ES-I3 (cell line): ENCODE results near the gene CD276.
"Not testable (repeated sequence)": the region's sequence is repeated elsewhere in the genome, so short reads cannot be mapped to it uniquely, and the experiment has no call there.

Experiments used
- H3K36me3 ChIP-seq: 2 replicates; pipeline ENCODE4 v1.6.1; 2013; ENCODE audit warnings: mild to moderate bottlenecking, low read length, control low read depth, moderate library complexity; ENCODE audit not compliant: insufficient read depth
- H3K4me1 ChIP-seq: 2 replicates; pipeline ENCODE4 v1.6.1; 2013; ENCODE audit warnings: mild to moderate bottlenecking, control low read depth, low read length; ENCODE audit not compliant: insufficient read depth
- H3K9ac ChIP-seq: 2 replicates; pipeline ENCODE4 v1.6.1; 2013; ENCODE audit warnings: low read depth, mild to moderate bottlenecking, low read length, moderate library complexity
- H3K9me3 ChIP-seq: 2 replicates; pipeline ENCODE4 v1.6.1; 2013; ENCODE audit warnings: mild to moderate bottlenecking, low read length, moderate library complexity; ENCODE audit not compliant: control insufficient read depth, insufficient read depth

The CD276 gene

DNA sequence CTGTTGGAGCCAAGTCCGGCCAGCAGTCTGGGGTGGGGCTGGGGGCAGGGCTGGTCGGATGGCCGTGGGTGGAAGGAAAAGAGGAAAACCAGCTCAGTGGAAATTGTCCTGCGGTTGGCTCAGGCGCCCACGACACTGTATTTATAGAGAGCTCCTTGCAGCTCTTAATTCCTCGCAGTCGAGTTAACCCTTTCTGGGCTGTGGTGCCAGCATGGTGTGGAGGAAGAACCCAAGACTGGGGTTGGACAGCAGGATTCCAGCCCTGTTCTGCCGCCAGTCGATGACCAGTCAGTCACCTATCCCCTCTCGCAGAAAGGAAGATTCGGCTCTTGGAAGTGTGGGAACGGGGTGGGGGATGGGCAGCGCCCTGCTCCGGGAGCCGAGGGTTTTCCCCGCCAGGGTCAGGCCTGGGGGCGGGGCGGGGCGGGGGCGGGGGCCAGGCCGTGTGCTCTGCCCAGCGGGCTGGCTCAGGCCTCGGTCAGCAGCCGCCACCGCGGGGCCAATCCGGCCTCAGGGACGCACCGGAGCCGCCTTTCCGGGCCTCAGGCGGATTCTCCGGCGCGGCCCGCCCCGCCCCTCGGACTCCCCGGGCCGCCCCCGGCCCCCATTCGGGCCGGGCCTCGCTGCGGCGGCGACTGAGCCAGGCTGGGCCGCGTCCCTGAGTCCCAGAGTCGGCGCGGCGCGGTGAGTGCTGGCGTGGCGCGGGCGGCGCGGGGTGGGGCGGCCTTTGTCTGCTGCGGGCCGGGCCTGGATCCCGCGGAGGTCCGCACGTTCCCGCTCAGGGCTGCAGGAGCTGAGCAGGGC, at the start of gene CD276:
Gene CD276 (plus strand): TSS at position 607 of the 804 bp plus-strand sequence. CDS start 15,257 bp downstream, outside the sequence.
- H3K36me3 ChIP-seq, result no peaks in the 10 kb centered on the region
- H3K9ac ChIP-seq, result peak within 1 kb of the TSS; percentile 79
- H3K4me1 ChIP-seq, result peaks cover 46% of the 10 kb centered on the region
- no peaks in the 10 kb centered on the region for H3K9me3 ChIP-seq

DNA sequence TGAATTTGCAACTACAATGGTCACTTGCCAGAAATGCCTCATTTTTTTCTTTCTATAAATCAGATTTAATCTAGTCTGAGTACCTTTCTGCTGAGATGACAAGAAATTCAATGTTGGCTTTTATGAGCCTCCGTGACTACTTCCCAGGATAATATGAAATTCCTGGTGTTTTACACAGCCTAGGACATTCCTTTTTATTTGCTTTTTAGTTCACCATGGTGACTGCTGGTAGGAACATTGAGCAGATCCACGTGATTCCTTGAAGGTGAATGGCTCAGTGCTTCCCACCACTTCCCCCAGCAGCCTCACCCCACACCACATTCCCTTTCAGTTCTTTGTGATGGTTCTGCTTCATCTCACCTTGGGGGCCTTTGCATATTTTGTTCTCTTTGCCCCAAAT, 46.7 kb upstream of the CD276 start:
- Histone ChIP-seq H3K4me1 (peaks cover 5% of the 10 kb centered on the region; the same call in 1 of the 2 replicates), H3K9me3 (peaks cover 4% of the 10 kb centered on the region; the same call in 1 of the 2 replicates), H3K36me3 (no peaks in the 10 kb centered on the region), H3K9ac (no peak overlapping the region)

DNA sequence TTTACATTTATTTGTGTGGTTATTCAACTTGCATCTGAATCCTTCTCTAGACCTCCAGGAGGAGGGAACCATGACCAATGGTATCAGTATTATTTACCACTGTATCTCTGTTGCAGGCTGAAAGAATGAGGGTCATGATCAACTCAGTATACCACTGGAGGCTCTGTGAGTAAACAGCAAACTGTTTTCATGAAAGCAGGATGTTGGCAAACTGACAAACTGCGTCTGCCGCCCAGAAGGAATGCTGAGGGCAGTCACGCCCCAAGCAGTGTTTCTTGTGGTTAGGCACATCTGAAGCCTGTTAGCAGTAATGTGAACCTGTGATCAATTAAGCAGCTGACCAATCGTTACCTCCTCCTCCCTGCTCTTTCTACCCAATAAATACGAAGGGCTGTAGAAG, 44.7 kb upstream of the CD276 start:
- H3K36me3 ChIP-seq, H3K4me1 ChIP-seq, H3K9ac ChIP-seq, H3K9me3 ChIP-seq: not testable (repeated sequence)

DNA sequence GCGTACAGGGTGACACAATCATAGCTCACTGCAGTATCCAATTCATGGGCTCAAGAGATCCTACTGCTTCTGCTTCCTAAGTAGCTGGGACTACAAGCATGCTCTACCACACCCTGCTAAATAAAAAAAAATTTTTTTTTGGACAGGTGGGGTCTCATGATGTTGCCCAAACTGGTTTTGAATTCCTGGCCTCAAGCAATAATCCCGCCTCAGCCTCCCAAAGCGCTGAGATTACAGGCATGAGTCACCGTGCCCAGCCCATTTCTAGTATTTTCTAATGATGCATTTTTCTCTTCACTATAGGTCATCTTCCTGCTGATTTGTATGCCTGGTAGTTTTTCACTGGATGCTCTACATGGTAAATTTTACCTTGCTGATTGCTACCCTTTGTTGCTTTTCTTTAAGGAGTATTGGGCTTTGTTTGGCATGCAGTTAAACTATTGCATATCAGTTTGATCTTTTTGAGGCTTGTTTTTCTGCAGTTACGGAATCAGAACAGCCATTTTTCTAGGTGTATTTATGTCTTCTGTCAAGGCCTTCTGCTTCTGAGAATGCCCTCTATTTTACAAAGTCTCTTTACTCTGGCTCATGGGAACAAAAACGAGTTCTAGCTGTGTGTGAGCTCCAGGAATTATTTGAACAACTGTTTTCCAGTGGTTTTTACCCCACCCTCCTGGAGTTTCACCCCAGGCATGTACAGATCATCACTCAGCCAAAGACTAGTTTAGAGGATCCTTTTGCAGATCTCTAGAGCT, 36.7 kb upstream of the CD276 start:
- H3K9me3 ChIP-seq, result no peaks in the 10 kb centered on the region
- H3K4me1 ChIP-seq, result peaks cover 9% of the 10 kb centered on the region; the same call in 1 of the 2 replicates
- H3K9ac ChIP-seq, result no peak overlapping the region
- H3K36me3 ChIP-seq, result no peaks in the 10 kb centered on the region

DNA sequence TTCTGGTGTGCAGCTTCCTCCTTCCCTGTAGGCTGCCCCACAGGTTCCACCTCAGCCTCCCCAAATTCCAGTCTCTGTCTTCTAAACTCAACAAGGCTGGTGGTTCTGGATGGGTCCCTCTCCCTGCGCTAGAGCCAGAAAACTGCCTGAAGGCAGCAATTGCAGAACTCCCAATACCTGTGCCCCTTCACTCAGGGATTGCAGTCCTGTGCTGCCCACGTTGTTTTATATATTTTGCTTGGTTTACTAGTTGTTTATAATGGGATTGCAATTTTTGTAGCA, 36.2 kb upstream of the CD276 start:
- Histone ChIP-seq H3K36me3 (no peaks in the 10 kb centered on the region), H3K9me3 (no peaks in the 10 kb centered on the region), H3K4me1 (peaks cover 9% of the 10 kb centered on the region; the same call in 1 of the 2 replicates), H3K9ac (no peak overlapping the region)

DNA sequence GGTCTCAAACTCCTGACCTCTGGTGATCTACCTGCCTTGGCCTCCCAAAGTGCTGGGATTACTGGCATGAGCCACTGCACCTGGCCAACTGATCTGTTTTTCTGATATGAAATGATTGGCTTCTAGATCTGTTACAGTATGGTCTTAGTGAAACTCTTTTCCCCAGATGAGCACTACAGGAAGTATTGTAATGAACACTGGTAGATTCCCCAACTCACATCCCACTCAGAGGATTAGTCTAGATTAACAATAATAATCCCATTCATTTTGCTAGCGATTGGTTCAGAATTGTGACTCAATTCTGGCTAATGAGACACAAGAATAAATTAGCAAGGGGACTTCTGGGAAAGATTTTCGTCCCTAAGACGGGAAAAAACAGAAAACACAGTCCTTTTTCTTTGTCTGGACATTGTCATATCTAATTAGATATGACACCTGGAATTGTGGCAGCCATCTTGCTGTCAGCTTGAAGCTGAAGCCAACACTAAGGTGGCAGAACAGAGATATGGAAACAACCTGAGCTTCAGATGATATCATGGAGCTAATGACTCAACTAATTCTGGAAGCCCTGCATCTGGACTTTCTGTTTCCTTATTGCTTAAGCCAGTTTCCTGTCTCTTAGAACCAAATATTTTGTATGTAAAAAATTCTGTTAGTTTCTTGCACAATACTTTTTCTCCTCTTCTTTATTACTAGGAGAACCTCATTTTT, 33.6 kb upstream of the CD276 start:
- no peaks in the 10 kb centered on the region for H3K9me3 ChIP-seq
- no peaks in the 10 kb centered on the region for H3K36me3 ChIP-seq
- H3K9ac ChIP-seq, result no peak overlapping the region

DNA sequence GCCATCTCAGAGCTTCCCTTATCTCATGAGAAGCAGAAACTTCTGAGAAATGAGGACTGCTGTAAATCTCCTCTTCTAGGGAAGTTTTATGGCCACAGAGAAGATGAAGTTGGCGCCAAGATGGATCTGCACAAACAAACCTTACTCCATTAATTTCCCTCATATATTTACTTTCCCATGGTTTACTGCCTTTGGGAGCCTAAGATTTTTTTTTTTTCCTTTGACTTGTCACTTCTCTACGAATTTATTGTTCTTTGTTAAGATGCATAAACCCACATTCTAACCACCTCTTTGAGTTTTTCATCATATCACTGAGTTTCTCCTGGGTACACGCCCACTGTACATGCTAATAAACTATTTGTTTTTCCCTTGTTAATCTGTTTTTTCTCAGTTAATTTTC, 29.5 kb upstream of the CD276 start:
- Histone ChIP-seq H3K36me3 (no peaks in the 10 kb centered on the region), H3K4me1 (no peaks in the 10 kb centered on the region), H3K9me3 (no peaks in the 10 kb centered on the region), H3K9ac (no peak overlapping the region)

More for the DNA sequence above, 33.6 kb upstream of the CD276 start:
- H3K4me1 ChIP-seq, result peaks cover 9% of the 10 kb centered on the region; the same call in 1 of the 2 replicates

DNA sequence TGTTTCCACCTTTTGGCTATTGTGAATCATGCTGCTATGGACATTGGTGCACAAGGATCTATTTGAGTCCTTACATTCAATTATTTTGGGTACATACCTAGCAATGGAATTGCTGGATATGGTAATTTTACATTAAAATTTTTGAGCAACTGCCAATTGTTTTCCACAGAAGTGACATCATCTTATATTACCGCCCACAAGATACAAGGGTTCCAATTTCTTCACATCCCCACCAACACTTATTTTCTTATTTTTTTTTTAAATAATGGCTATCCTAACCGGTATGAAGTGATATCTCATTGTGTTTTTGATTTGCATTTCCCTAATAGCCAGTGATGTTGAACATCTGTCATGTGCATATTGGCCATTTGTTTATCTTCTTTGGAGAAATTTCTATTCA, 28.5 kb upstream of the CD276 start:
- Histone ChIP-seq H3K9ac (no peak overlapping the region), H3K4me1 (no peaks in the 10 kb centered on the region), H3K9me3 (no peaks in the 10 kb centered on the region), H3K36me3 (no peaks in the 10 kb centered on the region)

DNA sequence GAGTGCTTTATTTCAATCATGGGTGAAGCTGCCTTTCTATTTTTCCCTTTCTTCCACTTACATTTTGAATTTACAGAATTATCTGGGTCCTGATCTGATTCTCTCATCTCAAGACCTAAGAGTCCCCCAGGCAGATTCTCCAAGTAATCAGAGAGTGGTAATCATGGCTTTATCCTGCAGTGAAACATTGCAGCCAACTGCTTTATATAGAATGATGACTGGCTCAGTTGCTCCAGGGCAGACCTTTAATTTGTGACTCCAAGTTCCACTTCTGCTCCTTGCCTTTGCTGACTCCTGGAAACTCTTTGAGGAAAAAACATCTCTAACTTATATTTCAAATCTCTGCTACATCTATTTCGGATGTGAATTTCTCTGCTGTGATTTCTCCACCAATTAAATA, 25.5 kb upstream of the CD276 start:
- H3K36me3 ChIP-seq, result no peaks in the 10 kb centered on the region
- no peaks in the 10 kb centered on the region for H3K4me1 ChIP-seq
- H3K9ac ChIP-seq, result no peak overlapping the region
- no peaks in the 10 kb centered on the region for H3K9me3 ChIP-seq

DNA sequence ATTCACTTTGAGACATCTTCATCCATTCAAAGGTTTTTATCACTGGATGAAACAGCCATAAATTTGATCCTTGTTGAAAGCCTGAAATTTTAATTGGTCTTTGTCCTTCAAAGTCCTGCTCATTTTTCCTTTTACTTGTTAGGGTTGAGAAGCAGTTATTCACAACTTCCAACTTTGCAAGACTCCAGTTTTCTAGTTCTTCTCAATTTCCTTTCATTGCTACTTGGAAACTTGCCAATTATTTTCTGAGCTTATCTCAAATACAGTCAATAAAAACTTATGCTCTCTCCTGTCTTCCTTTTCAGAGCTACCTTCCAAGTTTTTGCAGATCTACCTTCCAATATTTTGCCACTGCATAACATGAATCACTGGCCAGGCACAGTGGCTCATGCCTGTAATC, 23.7 kb upstream of the CD276 start:
- no peak overlapping the region for H3K9ac ChIP-seq
- no peaks in the 10 kb centered on the region for H3K36me3 ChIP-seq
- H3K9me3 ChIP-seq, result no peaks in the 10 kb centered on the region
- H3K4me1 ChIP-seq, result no peaks in the 10 kb centered on the region

DNA sequence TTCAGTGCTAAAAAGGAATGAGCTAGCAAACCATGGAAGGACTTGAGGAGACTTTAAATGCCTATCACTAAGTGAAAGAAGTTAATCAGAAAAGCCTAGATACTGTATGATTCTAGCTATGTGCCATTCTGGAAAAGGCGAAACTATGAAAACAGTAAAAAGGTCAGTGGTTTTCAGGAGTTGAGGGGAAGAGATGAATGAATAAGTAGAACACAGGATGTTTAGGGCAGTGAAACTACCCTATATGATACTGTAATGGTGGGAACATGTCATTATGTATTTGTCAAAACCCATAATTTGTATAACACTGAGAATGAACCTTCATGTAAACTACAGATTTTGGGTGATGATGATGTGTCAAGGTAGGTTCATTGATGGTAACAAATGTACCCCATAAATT, 9.6 kb upstream of the CD276 start:
- Histone ChIP-seq H3K9ac (no peak overlapping the region), H3K36me3 (no peaks in the 10 kb centered on the region), H3K9me3 (no peaks in the 10 kb centered on the region), H3K4me1 (peaks cover 8% of the 10 kb centered on the region)

DNA sequence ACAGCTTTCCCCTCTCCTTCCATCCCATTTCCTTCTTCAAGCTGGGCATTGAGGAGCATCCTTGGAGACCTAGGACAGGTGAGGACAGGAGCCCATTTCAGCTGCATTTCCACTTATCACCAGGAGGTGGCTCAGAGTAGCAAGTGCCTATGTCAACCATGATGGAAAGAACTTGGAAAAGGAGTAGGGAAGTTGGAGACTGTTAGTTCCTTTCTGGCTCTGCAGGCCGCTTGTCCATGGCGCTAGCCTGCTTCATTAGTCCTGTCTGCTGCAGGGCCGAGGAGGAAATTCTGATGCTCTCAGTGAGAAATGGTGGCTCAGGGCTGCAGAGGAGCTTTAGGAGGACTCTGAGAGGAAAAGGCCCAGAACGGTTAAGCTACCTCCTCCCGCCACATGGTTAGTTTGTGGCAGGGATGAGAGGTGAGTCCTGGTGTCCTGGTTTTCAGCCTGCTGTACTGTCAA, 7.0 kb upstream of the CD276 start:
- Histone ChIP-seq H3K9me3 (no peaks in the 10 kb centered on the region), H3K36me3 (no peaks in the 10 kb centered on the region), H3K4me1 (peaks cover 22% of the 10 kb centered on the region), H3K9ac (no peak overlapping the region)

DNA sequence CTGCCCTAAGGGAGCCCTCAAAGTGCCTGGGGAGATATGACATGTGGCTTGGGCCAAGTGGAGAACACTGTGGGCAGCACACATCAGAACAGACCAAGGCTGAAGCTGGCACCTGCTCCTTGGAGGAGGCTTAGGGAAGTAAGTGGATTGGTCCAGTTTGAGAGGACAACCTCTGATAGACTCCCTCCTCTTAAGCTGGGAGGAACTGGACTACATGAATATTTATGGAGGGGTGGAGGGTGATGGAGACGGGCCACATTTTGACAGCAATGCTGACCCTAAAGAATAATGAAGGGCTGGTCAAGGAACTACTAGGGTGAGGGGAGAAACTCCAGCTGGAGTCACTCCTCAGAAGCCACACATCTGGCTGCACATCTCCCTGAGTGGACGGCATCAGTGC, 6.5 kb upstream of the CD276 start:
- H3K36me3 ChIP-seq, result no peaks in the 10 kb centered on the region
- H3K4me1 ChIP-seq, result peaks cover 23% of the 10 kb centered on the region
- H3K9ac ChIP-seq, result no peak overlapping the region
- H3K9me3 ChIP-seq, result no peaks in the 10 kb centered on the region

DNA sequence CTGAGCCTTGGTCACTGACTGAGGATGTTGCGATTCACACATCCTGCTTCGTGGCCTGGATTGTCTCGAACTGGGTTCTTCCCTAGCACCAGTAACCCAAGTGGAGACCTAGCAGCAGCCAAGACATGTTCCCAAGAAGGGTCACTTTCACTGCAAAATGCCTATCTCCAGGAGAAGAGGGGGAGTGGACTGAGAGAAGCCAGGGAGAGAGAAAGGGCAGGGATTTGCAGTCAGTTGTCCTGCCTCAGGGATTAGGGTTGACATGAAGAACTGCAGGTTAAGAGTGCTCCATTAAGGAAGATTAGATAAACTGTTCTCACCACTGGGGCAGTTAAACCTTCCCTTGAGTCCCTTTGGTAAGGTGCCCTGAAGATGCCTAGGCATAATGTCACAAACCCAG, 5.7 kb upstream of the CD276 start:
- Histone ChIP-seq H3K9me3 (no peaks in the 10 kb centered on the region), H3K4me1 (peaks cover 23% of the 10 kb centered on the region), H3K9ac (no peak overlapping the region), H3K36me3 (no peaks in the 10 kb centered on the region)
